Left cardiac atrium (tissue), 4 donors: ENCODE results near the gene TBC1D17. TPM values are rescaled to one million over a fixed set of nuclear protein-coding genes. Genes with fewer than 3 reads are reported as not detected.

Source experiments
- ATAC-seq, 2 donors: fragments of 200-7000 bp; cut with Tn5 transposase; one replicate each; pipeline ENCODE4 v1.9.1; 2020; ENCODE audit warnings: mild to moderate bottlenecking in 2 of 2, moderate library complexity in 2 of 2
- DNase-seq: peaks from one replicate; pipeline ENCODE4 v3.0.0-alpha.2; 2020
- intact Hi-C, 2 donors: fragments of 100-400 bp; cut with DNase I; formaldehyde crosslinking; loops; one replicate each; pipeline versions ENCODE4 v1.14.1 to v1.15.1; 2022 to 2023
- long read RNA-seq: library from polyadenylated mRNA; unstranded; transcript quantifications from one replicate; pipeline ENCODE4 v2.0.0, GENCODE V29; 2021
- total RNA-seq, 2 donors: library from RNA; stranded (reverse); fragmentation: NEBNext Ultra II Directional; extraction: Animal tissue kit (Norgen Biotek cat#: 25700); gene quantifications; one replicate each; pipeline ENCODE4 v1.2.1, GENCODE V29; 2021
- donor health status: DM: no; HTN: yes; CAD: no.
- donor health status: DM: no; HTN: yes; CAD: no; lungs with severe emphysema.
- donor health status: DM: yes; HTN: yes; CAD: no.
- donor health status: Dilated cardiomyopathy.

The TBC1D17 gene
- 10 to 100 TPM; 28.3 to 36.0 TPM for total RNA-seq
- long read RNA-seq, partial matches to known transcripts: 0 of 5 reads
- long read RNA-seq, other reads (novel, unspliced or antisense): 2 of 5 reads

DNA sequence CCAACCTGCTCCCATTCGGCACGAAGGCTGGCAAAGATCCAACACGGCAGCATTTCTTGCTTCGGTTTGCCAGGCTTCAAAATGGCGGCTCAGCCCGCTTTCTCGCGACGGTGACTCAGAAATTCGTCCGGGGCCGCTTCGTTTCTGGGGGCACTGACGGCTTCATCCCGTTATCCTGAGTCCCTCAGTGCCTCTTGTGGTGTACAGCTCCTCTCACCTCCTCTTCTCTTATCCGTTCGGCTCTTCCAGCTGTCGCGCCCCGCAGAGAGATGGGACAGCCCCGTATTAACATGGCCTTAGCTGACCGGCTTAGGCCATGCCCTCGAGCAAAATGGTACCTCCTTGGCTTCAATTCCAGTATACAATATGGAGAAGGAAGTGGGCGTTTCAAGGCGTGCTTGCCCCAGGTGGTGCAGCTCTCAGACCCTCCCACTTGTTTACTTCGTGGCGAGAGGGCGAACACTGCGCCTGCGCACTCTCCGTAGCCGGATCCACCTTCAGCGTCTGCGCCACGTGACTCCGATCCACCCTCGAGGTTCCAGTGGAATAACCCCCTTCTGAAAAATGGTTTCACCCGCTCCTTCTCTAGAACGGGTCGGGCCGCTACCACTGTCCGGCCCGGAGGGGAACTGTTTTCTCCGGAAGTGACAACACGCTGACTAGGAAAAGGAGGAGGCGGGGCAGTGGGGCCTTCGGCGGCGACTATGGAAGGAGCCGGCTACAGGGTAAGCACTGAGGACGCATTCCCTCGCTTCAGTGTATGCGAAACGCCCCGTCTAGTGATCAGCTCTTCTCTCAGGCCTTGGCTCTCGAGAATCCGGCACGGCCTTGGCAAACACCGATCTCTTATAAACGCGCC, at the start of gene TBC1D17, which contains the start of gene AKT1S1:
Gene TBC1D17, plus strand, starts transcription at position 683 of the 859 bp plus-strand sequence. Its CDS starts 22 bp downstream, at position 705.
Gene AKT1S1, minus strand, starts transcription at position 336 of the 859 bp plus-strand sequence. CDS start 4,060 bp downstream, outside the sequence.
- ATAC-seq (peak; percentile 83 to 87), DNase-seq (peak; percentile 99)
- intact Hi-C loops: no loop called here

DNA sequence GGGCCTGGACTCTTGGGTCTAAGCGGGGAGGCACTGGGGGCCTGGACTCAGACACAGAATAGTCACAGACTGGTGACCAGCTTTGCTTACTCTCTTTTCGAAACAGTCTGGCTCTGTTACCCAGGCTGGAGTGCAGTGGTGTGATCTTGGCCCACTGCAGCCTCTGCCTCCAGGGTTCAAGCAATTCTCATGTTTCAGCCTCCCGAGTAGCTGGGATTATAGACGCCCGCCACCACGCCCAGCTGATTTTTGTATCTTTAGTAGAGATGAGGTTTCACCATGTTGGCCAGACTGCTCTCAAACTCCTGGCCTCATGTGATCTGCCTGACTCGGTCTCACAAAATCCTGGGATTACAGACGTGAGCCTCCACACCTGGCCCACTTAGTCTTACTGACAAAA, 48.3 kb upstream of the TBC1D17 start:
- no peak for DNase-seq
- ATAC-seq: no peak
- intact Hi-C loops: no loop called here

DNA sequence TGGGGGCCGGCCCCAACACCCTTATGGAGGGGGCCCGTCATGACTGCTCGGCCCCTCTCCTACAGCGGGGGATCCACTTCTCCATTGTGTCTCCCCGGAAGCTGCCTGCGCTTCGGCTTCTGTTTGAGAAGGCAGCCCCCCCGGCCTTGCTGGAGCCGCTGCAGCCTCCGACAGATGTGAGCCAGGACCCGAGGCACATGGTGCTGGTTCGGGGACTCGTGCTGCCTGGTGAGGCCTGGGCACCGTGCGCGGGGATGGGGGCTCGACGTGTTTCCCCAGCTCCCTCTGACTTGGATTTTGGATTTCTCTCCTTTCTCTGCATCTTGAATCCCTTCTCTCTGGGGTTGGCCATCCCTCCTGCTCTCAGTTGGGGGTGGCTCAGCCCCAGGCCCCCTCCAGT, 47.8 kb upstream of the TBC1D17 start:
- intact Hi-C loops: no loop called here
- ATAC-seq (no peak), DNase-seq (no peak)

DNA sequence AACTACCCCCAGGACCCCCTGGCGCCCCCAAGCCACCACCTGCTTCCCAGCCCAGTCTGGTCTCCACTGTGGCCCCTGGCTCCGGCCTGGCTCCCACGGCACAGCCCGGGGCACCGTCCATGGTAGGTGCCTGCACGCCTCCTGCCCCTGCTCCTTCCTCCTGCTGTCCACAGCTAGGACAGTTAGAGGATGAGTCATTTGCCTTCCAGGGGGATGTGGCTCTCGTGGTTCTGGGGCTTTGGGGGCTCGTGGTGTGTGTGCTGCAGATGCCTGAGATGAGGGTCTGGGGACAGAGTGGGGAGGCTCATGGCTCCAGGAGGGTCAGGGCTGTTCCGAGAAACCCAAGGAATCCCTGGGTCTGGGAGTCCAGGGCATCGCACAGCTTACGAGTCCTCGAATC, 46.7 kb upstream of the TBC1D17 start:
- DNase-seq (no peak), ATAC-seq (no peak)
- intact Hi-C loops: no loop called here

DNA sequence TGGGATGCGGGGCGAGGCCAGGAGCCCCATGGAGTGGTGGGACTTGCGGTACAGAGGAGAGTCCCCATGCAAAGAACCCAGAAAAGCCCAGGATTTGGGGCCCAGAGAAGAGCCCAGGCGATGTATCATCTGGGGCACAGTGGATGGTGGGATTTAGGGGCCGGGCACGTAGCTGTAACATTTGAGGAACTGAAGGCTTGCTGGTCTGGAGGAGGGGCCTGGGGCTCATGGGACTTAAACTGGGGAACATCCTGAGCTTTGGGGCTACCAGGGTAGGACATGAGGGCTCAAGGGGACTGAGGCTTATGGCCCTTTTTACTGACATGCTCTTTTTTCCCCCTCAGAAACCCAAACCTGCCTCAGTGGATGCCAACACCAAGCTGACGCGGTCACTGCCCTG, 45.9 kb upstream of the TBC1D17 start:
- ATAC-seq: no peak
- intact Hi-C loops: no loop called here
- DNase-seq: no peak

DNA sequence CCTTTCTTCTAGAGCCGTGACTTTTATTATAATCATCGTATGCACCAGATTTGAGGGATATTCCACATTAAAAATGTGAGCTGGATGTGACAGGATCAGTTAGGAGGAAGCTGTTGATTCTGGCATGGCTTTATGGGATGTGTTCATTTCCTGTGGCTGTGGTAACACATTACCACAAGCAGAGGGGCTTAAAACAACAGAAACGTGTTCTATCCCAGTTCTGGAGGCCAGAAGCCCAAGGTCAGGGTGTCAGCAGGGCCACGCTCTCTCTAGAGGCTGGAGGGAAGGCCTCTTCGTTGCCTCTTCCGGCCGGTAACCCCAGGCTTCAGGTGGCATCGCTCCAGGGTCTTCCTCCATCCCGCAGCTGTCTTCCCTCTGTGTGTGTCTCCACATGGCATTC, 44.9 kb upstream of the TBC1D17 start:
- ATAC-seq (no peak), DNase-seq (no peak)
- intact Hi-C loops: no loop called here

DNA sequence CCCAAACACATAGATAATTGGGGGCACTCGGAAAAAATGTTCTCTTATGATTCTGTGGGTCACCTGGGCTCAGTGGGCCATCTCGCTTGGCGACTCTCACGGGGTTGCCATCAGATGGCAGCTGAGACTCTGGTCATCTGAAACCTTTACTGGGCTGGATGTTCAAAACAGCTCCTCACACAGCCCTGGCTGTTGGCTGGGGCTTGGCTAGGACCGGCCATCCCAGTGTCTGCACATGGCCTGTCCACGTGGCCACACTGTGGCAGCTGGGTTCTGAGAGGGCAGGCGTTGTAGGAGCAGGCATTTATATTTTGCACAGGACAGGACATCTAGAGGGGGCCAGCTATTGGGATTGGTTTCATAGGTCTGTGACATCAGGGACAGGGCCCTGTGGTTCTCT, 43.9 kb upstream of the TBC1D17 start:
- DNase-seq (no peak), ATAC-seq (no peak)
- intact Hi-C loops: no loop called here

DNA sequence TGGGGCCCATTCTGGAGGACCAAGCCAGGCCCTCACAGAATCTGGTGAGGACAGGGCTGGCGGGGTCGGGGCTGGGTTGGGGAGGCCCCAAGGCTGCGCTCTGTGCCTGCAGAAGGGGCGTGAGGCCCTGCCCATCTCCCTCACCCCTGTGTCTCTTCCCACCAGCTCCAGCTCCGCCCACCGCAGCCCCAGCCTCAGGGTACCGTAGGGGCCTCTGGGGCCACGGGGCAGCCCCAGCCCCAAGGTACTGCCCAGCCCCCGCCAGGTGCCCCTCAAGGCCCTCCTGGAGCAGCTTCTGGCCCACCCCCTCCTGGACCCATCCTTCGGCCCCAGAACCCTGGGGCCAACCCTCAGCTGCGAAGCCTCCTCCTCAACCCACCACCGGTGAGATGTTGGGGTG, 41.9 kb upstream of the TBC1D17 start:
- intact Hi-C loops: no loop called here
- DNase-seq: no peak
- ATAC-seq: no peak

DNA sequence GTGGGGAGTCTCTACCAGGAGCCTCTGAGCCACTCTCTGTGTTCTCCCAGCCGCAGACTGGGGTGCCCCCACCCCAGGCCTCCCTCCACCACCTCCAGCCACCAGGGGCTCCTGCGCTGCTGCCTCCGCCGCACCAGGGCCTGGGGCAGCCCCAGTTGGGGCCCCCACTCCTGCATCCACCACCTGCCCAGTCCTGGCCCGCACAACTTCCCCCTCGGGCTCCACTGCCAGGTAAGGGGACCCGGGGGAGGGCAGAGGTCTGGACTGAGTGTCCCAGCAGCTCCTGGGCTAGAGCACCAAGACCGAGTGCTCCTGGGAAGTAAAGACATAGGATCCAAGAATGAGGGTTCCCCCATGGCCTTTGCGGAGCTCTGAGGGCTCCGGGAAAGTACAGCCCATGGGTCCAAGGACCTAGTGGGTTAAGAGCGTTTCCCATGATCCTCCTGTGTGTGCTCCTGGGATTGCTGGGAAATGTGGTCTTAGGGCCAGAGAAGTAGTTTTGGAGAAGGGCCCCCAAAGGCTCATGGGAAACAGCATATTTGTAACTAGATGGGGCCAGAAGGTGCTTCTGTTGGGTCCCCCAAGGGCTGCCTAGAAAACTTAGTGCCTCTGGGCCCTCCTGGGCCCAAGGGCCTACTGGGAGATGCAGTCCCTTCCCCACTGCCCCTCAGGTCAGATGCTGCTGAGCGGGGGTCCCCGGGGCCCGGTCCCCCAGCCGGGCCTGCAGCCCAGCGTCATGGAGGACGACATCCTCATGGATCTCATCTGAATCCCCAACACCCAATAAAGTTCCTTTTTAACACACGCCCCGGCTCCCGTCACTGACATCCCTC, 41.1 kb upstream of the TBC1D17 start:
- ATAC-seq (no peak), DNase-seq (no peak)
- intact Hi-C loops: no loop called here

DNA sequence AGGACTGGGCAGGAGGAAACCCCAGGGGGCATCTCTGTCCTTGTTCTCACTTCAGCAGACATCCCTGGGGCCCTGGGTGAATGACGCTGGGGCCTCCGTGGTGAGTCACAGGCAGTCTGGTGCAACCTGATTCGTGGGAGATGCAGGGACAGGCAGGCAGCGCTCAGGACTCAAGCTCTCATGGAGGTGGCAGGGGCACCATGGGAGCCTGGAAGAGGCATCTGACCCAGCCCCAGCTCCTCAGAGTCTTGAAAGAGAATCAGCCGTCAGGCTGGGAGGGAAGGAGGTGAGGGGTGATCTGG, 40.5 kb upstream of the TBC1D17 start:
- ATAC-seq: no peak
- intact Hi-C loops: no loop called here
- no peak for DNase-seq

DNA sequence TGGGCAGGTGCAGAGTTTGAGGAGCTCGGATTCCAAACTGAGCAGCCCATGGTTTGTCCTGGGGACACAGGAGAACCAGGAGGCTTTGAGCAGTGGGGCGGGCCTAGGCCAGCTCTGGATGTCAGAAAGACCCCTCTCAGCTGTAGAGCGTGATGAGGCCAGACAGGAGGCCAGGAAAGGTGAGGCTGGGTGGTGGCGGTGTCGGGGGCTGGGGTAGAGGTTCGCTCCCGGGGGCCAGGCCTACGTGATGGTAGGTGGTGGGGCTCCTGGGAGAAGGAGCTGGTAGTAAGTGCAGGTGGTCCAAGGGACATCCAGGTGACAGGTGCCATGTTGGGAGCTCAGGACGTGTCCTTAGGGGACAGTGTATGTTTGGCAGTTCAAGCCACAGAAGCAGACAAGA, 40.1 kb upstream of the TBC1D17 start:
- no peak for ATAC-seq
- intact Hi-C loops: no loop called here
- DNase-seq: no peak

DNA sequence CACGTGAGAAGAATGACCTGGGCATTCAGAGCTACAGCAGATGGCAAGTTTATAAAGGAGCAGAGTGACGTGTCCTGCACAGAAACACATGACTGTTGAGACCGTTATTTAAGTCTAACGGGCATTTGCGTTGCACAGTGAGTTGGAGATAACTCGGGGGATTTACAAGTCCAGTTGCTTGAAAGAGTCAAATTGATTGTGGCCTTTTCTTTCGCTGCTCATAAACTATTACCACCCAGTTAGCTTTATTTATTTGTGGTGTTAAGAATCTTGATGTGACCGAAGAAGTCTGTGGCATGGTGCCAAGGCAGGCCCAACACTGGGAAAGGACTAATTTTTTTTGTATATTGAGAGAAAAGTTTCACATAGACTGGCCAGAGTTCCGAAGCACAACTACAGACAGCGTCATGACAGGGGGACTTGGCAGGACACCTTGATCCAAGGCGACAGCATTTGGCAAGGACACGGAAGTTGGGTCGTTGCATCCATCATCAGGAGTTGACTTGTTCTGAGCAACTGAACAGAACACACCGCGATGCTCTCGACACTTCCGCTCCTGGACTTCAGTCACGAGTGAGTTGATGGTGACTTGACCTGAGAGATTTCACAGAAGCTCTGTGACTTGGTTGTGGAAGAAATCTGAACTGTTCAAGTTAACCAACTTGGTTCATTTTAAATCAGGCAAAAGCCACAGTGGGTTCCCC, 38.5 kb upstream of the TBC1D17 start:
- ATAC-seq (peak; percentile 12 to 28), DNase-seq (no peak)
- intact Hi-C loops: no loop called here

DNA sequence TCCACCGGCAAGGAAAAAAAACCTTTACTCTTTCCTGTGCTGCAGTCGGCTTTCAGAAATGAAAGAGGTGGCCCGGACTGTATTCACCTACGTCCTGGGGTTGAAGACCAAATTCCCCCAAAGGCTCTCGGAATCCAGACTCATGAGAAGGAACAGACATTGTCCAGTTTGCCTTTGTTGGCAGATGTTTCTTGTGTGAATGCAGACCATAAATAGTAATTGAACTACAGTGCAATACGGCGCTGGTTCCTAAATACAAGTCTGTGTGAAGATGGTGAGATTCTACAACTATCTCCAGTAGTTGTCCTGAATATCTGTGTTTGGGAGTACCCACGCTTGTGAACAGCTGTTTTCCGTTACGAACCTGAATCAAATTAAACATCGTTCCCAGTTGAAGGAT, 37.8 kb upstream of the TBC1D17 start:
- ATAC-seq: no peak
- DNase-seq: no peak
- intact Hi-C loops: no loop called here

DNA sequence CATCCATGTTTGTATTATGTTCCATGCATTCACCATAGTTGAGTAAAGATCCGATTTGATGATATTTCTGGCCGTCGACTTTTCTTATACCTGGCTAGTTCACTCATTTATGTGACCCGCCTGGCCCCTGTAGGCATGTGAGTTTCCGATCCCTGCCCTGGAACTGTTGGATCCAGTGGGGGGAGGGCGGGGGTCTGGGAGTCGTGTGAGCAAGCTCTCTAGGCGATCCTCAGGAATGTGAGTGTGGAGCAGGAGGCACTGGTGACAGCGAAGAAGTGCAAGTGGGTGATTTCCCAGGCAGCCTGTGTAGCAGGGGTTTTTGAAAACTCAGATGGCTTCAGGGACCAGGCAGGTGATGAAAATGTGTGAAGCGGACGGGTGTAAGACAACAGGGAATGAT, 37.2 kb upstream of the TBC1D17 start:
- no peak for ATAC-seq
- no peak for DNase-seq
- intact Hi-C loops: no loop called here

DNA sequence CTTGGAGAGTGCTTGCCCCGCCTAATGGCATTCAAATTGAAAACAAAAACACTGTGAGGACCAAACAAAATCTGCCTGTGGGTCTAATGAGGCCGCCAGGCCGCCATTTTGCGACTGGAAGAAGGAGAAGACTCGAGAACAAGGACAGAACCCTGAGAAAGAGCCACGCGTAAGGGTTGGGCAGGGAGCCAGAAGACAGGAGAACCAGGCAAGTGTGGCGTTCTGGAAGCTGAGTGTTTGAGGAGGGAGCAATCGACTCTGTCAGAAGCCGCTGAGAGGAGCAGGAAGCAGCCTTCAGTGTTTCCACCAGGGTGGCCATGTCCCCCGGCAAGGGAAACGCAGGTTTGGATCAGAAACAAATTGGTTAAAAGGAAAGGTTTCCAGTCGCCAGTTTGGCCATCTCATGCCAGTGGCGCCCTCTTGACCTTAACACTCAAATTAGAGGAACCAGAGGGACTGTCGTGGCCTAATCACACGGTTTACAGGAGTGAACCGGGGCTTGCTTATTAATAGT, 36.7 kb upstream of the TBC1D17 start:
- no peak for DNase-seq
- ATAC-seq: no peak
- intact Hi-C loops: no loop called here

DNA sequence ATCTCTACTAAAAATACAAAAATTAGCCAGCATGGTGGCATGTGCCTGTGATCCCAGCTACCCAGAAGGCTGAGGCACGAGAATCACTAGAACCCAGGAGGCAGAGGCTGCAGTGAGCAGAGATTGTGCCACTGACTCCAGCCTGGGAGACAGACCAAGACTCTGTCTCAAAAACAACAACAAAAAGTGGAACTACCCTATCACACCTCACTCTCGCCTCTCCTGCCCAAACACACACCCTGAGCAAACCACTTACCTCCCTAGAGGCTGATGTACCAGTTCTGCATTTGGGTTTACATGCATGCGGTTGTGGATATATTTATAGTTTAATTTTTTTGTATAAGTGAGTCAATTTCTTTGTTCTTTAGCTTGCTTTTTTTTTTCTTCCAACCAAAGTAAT, 34.2 kb upstream of the TBC1D17 start:
- DNase-seq (no peak), ATAC-seq (no peak)
- intact Hi-C loops: no loop called here

DNA sequence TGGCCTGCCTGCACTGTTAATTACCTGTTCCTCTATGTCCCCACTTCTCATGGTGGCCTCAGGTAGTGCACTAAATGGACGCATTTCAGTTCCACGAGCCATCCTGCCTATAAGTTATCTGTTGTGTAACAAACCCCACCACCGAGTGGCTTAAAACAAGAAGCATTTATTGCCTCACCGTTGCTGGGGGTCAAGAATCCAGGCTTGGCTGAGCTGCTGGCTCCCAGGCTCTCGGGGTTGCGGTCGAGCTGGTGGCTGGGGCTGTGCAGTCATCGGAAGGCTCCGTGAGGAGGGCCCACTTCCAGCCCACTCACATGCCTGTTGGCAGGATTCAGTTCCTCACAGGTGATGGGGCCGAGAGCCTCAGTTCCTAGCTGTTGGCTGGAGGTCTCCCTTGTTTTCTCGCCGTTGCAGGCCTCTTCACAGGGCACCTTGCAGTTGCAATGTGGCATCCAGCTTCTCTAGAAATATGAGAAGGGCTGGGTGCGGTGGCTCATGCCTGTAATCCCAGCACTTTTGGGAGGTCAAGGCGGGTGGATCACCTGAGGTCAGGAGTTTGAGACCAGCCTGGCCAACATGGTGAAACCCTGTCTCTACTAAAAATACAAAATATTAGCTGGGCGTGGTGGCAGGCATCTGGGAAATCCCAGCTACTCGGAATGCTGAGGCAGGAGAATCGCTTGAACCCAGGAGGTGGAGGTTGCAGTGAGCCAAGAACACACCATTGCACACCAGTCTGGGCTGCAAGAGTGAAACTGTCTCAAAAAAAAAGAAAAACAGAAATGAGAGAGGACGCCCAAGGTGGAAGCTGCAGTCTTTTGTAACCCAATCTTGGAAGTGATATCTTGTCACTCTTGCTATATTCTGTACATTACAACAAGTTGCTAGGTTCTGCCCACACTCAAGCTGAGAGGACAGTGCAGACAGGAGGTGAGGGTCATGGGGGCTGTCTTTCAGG, 33.1 kb upstream of the TBC1D17 start:
- ATAC-seq (no peak), DNase-seq (no peak)
- intact Hi-C loops: no loop called here

DNA sequence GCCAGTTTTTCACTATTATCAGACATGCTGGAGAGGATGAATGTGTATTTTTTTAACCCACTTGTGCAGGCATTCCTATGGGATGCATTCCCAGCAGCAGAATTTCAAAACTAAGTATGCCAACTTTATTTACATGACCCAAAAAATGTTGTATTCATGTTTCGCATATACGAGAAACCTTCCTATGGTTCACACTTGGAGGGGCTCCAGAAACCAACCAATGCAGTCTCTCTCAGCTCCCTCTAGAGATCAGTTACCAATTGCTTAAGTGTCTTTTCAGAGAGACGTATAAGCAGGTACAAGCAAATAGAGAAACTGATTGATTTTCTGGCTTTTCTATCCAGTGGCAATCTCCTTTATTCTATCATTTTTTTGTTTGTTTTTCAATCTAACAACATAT, 32.1 kb upstream of the TBC1D17 start:
- DNase-seq (no peak), ATAC-seq (no peak)
- intact Hi-C loops: no loop called here

DNA sequence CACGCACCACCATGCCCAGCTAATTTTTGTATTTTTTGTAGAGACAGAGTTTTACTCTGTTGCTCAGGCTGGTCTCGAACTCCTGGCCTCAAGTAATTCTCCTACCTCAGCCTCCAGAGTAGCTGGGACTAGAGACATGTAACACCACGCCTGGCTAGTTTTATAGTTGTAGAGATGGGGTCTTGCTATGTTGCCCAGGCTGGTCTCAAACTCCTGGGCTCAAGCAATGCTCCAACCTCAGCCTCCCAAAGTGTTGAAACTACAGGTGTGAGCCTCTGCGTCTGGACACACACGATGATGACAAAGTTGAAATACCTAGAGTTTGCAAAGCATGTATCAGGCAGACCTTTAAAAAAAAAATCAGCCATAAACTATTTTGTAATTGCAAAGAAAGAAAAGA, 31.1 kb upstream of the TBC1D17 start:
- ATAC-seq (no peak), DNase-seq (no peak)
- intact Hi-C loops: no loop called here
